SK-N-SH (cell line): ENCODE measurements around the gene PIKFYVE.

Experiments used
- EP300 ChIP-seq, 2 experiments: IDR thresholded peaks; 2 replicates each; pipeline versions ENCODE4 v1.4.0 to v1.6.1; 2012; ENCODE audit warnings: borderline replicate concordance in 1 of 2, low read depth in 1 of 2, low read length in 1 of 2
- EZH2phosphoT487 ChIP-seq: fragments of 200-600 bp; sonication (generic); IDR thresholded peaks from 2 replicates; pipeline ENCODE4 v1.6.1; 2017; ENCODE audit warnings: low read depth, mixed run types, mild to moderate bottlenecking, antibody characterized with exemption, moderate library complexity, borderline replicate concordance
- MXI1 ChIP-seq: IDR thresholded peaks from 2 replicates; pipeline ENCODE4 v1.6.1; 2012; ENCODE audit warnings: mild to moderate bottlenecking, low read depth, low read length, improper control_type of control experiment
- RAD21 ChIP-seq: IDR thresholded peaks from 2 replicates; pipeline ENCODE4 v1.6.1; 2012; ENCODE audit warnings: mild to moderate bottlenecking, low read length
- SIN3A ChIP-seq: IDR thresholded peaks from 2 replicates; pipeline ENCODE4 v1.6.1; 2012; ENCODE audit warnings: low read depth, mild to moderate bottlenecking, low read length, moderate library complexity, borderline replicate concordance
- TF ChIP-seq, protein P1 (sequence below): fragments of 200-600 bp; sonication (generic); IDR thresholded peaks from 2 replicates; pipeline ENCODE4 v1.6.1; 2017; ENCODE audit warnings: antibody characterized with exemption, mild to moderate bottlenecking, moderate library complexity
- TF ChIP-seq, protein P2 (sequence below): IDR thresholded peaks from 2 replicates; pipeline ENCODE4; 2012

DNA sequence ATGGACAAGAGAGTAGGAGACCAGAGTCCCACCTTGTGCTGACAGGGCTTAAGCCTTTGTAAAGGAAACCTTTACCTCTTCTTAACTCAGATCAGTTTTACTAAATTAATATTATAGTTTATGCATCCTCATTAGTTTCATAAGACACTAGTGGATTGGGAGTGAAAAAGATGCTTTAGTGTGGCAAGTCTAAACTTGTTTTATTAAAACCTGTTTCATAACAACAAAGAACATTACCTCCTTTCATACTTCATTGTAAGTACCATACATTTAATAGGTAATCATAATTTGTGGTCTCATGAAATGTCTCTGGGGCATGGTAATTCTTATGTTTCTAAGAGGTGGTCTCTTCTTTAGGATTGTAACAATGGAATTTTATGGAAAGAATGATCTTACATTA lies 63.4 kb downstream of the PIKFYVE start:
- no peak for TF ChIP-seq EZH2phosphoT487
- TF ChIP-seq, protein P1, sequence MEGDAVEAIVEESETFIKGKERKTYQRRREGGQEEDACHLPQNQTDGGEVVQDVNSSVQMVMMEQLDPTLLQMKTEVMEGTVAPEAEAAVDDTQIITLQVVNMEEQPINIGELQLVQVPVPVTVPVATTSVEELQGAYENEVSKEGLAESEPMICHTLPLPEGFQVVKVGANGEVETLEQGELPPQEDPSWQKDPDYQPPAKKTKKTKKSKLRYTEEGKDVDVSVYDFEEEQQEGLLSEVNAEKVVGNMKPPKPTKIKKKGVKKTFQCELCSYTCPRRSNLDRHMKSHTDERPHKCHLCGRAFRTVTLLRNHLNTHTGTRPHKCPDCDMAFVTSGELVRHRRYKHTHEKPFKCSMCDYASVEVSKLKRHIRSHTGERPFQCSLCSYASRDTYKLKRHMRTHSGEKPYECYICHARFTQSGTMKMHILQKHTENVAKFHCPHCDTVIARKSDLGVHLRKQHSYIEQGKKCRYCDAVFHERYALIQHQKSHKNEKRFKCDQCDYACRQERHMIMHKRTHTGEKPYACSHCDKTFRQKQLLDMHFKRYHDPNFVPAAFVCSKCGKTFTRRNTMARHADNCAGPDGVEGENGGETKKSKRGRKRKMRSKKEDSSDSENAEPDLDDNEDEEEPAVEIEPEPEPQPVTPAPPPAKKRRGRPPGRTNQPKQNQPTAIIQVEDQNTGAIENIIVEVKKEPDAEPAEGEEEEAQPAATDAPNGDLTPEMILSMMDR = no peak
- no peak for TF ChIP-seq SIN3A
- no peak for TF ChIP-seq RAD21
- no peak for TF ChIP-seq MXI1
- no peak for TF ChIP-seq EP300 (IDR thresholded peaks at IDR 0.05; ENCODE audit: borderline replicate concordance in 1 of 2, low read depth in 1 of 2, low read length in 1 of 2)
- TF ChIP-seq, protein P2, sequence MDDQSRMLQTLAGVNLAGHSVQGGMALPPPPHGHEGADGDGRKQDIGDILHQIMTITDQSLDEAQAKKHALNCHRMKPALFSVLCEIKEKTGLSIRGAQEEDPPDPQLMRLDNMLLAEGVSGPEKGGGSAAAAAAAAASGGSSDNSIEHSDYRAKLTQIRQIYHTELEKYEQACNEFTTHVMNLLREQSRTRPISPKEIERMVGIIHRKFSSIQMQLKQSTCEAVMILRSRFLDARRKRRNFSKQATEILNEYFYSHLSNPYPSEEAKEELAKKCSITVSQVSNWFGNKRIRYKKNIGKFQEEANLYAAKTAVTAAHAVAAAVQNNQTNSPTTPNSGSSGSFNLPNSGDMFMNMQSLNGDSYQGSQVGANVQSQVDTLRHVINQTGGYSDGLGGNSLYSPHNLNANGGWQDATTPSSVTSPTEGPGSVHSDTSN = no peak
